BLaER1 treated with 17β-estradiol and CSF1 and Interleukin-3, amounts not matched to agents 10 nM and 100 nM (cell line): ENCODE data around the gene ALPK3.

Experiments
- H3K27ac ChIP-seq, 11 experiments: shearing (Covaris generic); formaldehyde crosslinking; 2 replicates each; pipeline ENCODE4 v1.8.1; 2022
- H3K27me3 ChIP-seq, 11 experiments: shearing (Covaris generic); formaldehyde crosslinking; 2 replicates each; pipeline ENCODE4 v1.8.1; 2022
- H3K36me3 ChIP-seq, 11 experiments: shearing (Covaris generic); formaldehyde crosslinking; 2 replicates each; pipeline ENCODE4 v1.8.1; 2022
- H3K4me1 ChIP-seq, 10 experiments: shearing (Covaris generic); formaldehyde crosslinking; 2 replicates each; pipeline ENCODE4 v1.8.1; 2022
- H3K4me2 ChIP-seq, 11 experiments: shearing (Covaris generic); formaldehyde crosslinking; 2 replicates each; pipeline ENCODE4 v1.8.1; 2022
- H3K4me3 ChIP-seq, 10 experiments: shearing (Covaris generic); formaldehyde crosslinking; 2 replicates each; pipeline ENCODE4 v1.8.1; 2022
- H3K9ac ChIP-seq, 11 experiments: shearing (Covaris generic); formaldehyde crosslinking; 2 replicates each; pipeline ENCODE4 v1.8.1; 2022
- H3K9me3 ChIP-seq, 11 experiments: shearing (Covaris generic); formaldehyde crosslinking; replicated peaks in 1 of 11; 2 replicates each; pipeline ENCODE4 v1.8.1; 2022
- H4K20me1 ChIP-seq, 11 experiments: shearing (Covaris generic); formaldehyde crosslinking; 2 replicates each; pipeline ENCODE4 v1.8.1; 2022
- Cebpa-rat ChIP-seq, 11 experiments: shearing (Covaris generic); IDR thresholded peaks; 2 replicates each; pipeline ENCODE4 v1.8.1; 2022

Gene ALPK3

GRCh38 chr15:84781495-84781894 is 35.7 kb upstream of the ALPK3 start:
- Histone ChIP-seq H3K27me3 (no peaks in the 10 kb centered on the region), H3K4me2 (no peak overlapping the region), H3K9ac (no peak overlapping the region; a peak in 1 of 22 replicates), H3K4me1 (peaks cover 0 to 17% (median 0%) of the 10 kb centered on the region in 10 experiments; a peak in 7 of 20 replicates), H3K36me3 (peaks cover 67 to 99% (median 92%) of the 10 kb centered on the region in 11 experiments), H3K4me3 (no peak overlapping the region), H4K20me1 (peaks cover 35 to 100% (median 97%) of the 10 kb centered on the region in 11 experiments), H3K9me3 (no peaks in the 10 kb centered on the region), H3K27ac (no peak overlapping the region)
- no peak for TF ChIP-seq Cebpa-rat (IDR thresholded peaks at IDR 0.05)

- Histone ChIP-seq H3K36me3 (peaks cover 72 to 100% (median 95%) of the 10 kb centered on the region in 11 experiments), H3K9ac (no peak overlapping the region), H3K4me3 (no peak overlapping the region), H3K9me3 (no peaks in the 10 kb centered on the region), H3K4me1 (peaks cover 0 to 19% (median 4%) of the 10 kb centered on the region in 10 experiments; a peak in 12 of 20 replicates), H3K27me3 (no peaks in the 10 kb centered on the region), H4K20me1 (peaks cover 42 to 100% (median 97%) of the 10 kb centered on the region in 11 experiments), H3K27ac (no peak overlapping the region), H3K4me2 (no peak overlapping the region)
- no peak for TF ChIP-seq Cebpa-rat (IDR thresholded peaks at IDR 0.05)
Observed at GRCh38 chr15:84782346-84782745, 34.8 kb upstream of the ALPK3 start.

DNA sequence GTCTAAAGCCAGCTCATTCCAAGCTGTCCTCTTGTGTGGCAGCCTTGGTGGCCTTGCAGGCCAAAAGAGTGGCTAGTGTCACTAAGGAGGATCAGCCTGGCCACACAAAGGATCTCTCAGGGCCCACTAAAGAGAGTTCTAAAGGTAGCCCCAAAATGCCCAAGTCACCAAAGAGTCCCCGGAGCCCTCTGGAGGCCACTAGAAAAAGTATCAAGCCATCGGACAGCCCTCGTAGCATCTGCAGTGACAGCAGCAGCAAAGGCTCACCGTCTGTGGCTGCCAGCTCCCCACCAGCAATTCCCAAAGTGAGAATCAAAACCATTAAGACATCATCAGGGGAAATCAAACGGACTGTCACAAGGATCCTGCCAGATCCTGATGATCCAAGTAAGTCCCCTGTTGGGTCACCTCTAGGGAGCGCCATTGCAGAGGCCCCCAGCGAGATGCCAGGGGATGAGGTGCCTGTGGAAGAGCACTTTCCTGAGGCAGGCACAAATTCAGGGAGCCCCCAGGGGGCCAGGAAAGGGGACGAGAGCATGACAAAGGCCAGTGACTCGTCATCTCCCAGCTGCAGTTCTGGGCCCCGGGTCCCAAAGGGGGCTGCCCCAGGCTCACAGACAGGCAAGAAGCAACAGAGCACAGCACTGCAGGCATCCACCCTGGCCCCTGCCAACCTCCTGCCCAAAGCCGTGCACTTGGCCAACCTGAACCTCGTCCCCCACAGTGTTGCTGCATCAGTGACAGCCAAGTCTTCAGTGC is 33.5 kb upstream of the ALPK3 start:
- Histone ChIP-seq H3K9me3 (no peaks in the 10 kb centered on the region), H4K20me1 (peaks cover 40 to 100% (median 97%) of the 10 kb centered on the region in 11 experiments), H3K27me3 (no peaks in the 10 kb centered on the region), H3K36me3 (peaks cover 75 to 100% (median 97%) of the 10 kb centered on the region in 11 experiments), H3K4me3 (no peak overlapping the region), H3K4me1 (peaks cover 0 to 24% (median 10%) of the 10 kb centered on the region in 10 experiments; a peak in 12 of 20 replicates), H3K4me2 (no peak overlapping the region), H3K9ac (no peak overlapping the region), H3K27ac (no peak overlapping the region)
- no peak for TF ChIP-seq Cebpa-rat (IDR thresholded peaks at IDR 0.05)

GRCh38 chr15:84784262-84784661 is 32.9 kb upstream of the ALPK3 start:
- peaks cover 0 to 24% (median 10%) of the 10 kb centered on the region in 10 experiments; a peak in 15 of 20 replicates for H3K4me1 ChIP-seq
- no peaks in the 10 kb centered on the region for H3K27me3 ChIP-seq
- H3K4me2 ChIP-seq, result no peak overlapping the region
- H4K20me1 ChIP-seq, result peaks cover 38 to 100% (median 97%) of the 10 kb centered on the region in 11 experiments
- no peak overlapping the region for H3K9ac ChIP-seq
- no peaks in the 10 kb centered on the region for H3K9me3 ChIP-seq
- no peak overlapping the region for H3K27ac ChIP-seq
- H3K4me3 ChIP-seq, result no peak overlapping the region
- H3K36me3 ChIP-seq, result peaks cover 77 to 100% (median 98%) of the 10 kb centered on the region in 11 experiments
- TF ChIP-seq Cebpa-rat (IDR thresholded peaks at IDR 0.05), result no peak

- Histone ChIP-seq H3K4me2 (peak overlapping the region in 1 of 11 experiments; percentile 11; a peak in 1 of 22 replicates), H3K36me3 (peaks cover 72 to 97% (median 95%) of the 10 kb centered on the region in 11 experiments), H4K20me1 (peaks cover 39 to 100% (median 96%) of the 10 kb centered on the region in 11 experiments), H3K4me3 (no peak overlapping the region), H3K27me3 (no peaks in the 10 kb centered on the region), H3K9ac (no peak overlapping the region), H3K9me3 (no peaks in the 10 kb centered on the region), H3K27ac (peak overlapping the region in 1 of 11 experiments; percentile 22; a peak in 1 of 22 replicates), H3K4me1 (peaks cover 0 to 26% (median 11%) of the 10 kb centered on the region in 10 experiments; a peak in 15 of 20 replicates)
- no peak for TF ChIP-seq Cebpa-rat (IDR thresholded peaks at IDR 0.05)
Observed at GRCh38 chr15:84785053-84785452, 32.1 kb upstream of the ALPK3 start.

- Histone ChIP-seq H3K27me3 (no peaks in the 10 kb centered on the region), H3K9ac (no peak overlapping the region), H3K9me3 (no peaks in the 10 kb centered on the region), H3K4me3 (no peak overlapping the region), H3K4me2 (no peak overlapping the region), H4K20me1 (peaks cover 47 to 100% (median 87%) of the 10 kb centered on the region in 11 experiments), H3K4me1 (peaks cover 0 to 24% (median 11%) of the 10 kb centered on the region in 10 experiments; a peak in 15 of 20 replicates), H3K36me3 (peaks cover 86 to 98% (median 96%) of the 10 kb centered on the region in 11 experiments), H3K27ac (no peak overlapping the region)
- TF ChIP-seq Cebpa-rat (IDR thresholded peaks at IDR 0.05), result no peak
Observed at GRCh38 chr15:84788500-84788899, 28.7 kb upstream of the ALPK3 start.

GRCh38 chr15:84789762-84790161 is 27.4 kb upstream of the ALPK3 start:
- Histone ChIP-seq H3K4me1 (peaks cover 0 to 24% (median 11%) of the 10 kb centered on the region in 10 experiments; a peak in 15 of 20 replicates), H3K9ac (no peak overlapping the region), H4K20me1 (peaks cover 45 to 96% (median 74%) of the 10 kb centered on the region in 11 experiments), H3K27ac (no peak overlapping the region), H3K27me3 (no peaks in the 10 kb centered on the region), H3K4me2 (peak overlapping the region in 3 of 11 experiments; percentile 13 to 32 (median 21); a peak in 3 of 22 replicates), H3K4me3 (no peak overlapping the region), H3K9me3 (no peaks in the 10 kb centered on the region), H3K36me3 (peaks cover 85 to 97% (median 94%) of the 10 kb centered on the region in 11 experiments)
- TF ChIP-seq Cebpa-rat (IDR thresholded peaks at IDR 0.05), result no peak

GRCh38 chr15:84790676-84791075 is 26.5 kb upstream of the ALPK3 start:
- Histone ChIP-seq H4K20me1 (peaks cover 41 to 93% (median 65%) of the 10 kb centered on the region in 11 experiments), H3K9me3 (no peaks in the 10 kb centered on the region), H3K9ac (no peak overlapping the region), H3K36me3 (peaks cover 83 to 94% (median 90%) of the 10 kb centered on the region in 11 experiments), H3K4me3 (no peak overlapping the region), H3K4me1 (peaks cover 0 to 17% (median 11%) of the 10 kb centered on the region in 10 experiments; a peak in 15 of 20 replicates), H3K27ac (no peak overlapping the region), H3K27me3 (no peaks in the 10 kb centered on the region), H3K4me2 (no peak overlapping the region)
- no peak for TF ChIP-seq Cebpa-rat (IDR thresholded peaks at IDR 0.05)

DNA sequence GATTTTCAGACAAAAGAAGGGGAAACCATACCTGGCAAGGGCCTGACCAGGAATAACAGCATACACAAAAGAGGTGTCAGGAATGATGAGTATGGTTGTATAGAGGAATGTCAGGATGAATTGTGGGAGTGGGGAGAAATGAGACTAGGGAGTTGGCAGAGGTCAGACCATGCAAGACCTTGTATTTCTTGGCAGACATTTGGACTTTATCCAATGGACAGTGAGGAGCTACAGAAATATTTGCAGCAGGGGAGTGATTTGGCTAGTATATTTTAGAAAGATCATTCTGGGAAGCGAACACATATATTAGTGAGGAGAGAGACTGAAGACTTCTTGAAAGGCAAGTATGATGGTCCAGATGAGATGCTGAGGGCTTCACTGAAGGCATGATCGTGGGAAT is 25.4 kb upstream of the ALPK3 start:
- Histone ChIP-seq H3K36me3 (peaks cover 82 to 93% (median 88%) of the 10 kb centered on the region in 11 experiments), H3K27me3 (no peaks in the 10 kb centered on the region), H3K9me3 (no peaks in the 10 kb centered on the region), H3K4me3 (no peak overlapping the region), H3K4me2 (no peak overlapping the region), H3K9ac (no peak overlapping the region), H3K27ac (no peak overlapping the region), H3K4me1 (peaks cover 0 to 13% (median 9%) of the 10 kb centered on the region in 10 experiments; a peak in 13 of 20 replicates), H4K20me1 (peaks cover 31 to 87% (median 61%) of the 10 kb centered on the region in 11 experiments; a peak in 21 of 22 replicates)
- TF ChIP-seq Cebpa-rat (IDR thresholded peaks at IDR 0.05), result no peak
